ENCODE data around the gene SLC1A7. TPM values are rescaled to one million over a fixed set of nuclear protein-coding genes. Genes with fewer than 3 reads are reported as not detected.
A peak's percentile ranks its signal among the peaks of the same experiment; 100 is the strongest.

SLC1A7 gene
- total and polyA plus RNA-seq, 4 experiments from 2014 or later, result not detected

DNA sequence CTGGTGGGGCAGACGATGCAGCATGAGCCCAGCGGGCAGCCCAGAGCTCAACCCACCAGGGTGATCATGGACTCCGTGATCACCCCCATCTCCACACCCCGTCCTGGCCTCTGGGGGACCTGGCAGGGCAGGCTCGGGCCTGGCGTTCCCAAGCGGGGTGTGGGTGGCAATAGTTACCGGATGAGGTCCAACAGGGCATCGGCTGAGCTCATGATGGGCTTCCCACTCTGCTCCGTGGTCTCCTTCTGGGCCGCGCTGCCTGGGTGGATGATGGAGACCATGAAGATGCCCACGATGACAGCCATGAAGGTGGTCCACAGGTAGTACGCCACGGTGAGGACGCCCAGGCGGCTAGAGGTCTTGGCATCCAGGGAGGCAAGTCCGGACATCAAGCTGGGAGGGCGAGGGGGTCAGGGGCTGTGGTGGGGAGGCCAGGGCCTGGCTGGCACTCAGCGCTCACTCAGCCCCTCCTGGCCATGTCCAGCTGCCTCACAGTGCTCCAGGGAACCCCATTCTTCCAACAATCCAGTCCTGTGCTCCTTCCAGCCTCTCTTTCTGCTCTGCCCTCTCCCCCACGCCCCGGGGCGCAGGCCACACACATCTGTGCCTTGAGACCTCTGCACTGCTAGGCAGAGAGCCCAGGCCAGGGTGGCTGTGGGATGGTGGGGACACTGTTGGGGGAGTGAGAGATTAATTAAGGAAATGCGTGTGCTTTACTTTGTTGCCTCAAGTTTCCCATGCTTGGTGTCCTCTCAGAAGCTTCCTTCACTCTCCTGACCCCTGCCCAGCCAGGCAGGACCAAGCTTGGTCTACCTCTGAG lies 27.6 kb downstream of the SLC1A7 start:
- Mint-ChIP-seq H3K4me1 (peaks cover 0 to 8% (median 4%) of the 10 kb centered on the region in 4 donors), H3K27me3 (peaks cover 1 to 9% of the 10 kb centered on the region in 2 donors), H3K4me3 (no peak overlapping the region), H3K27ac (no peak overlapping the region), H3K36me3 (no peaks in the 10 kb centered on the region), H3K9me3 (no peaks in the 10 kb centered on the region)
- no peak overlapping the region for H3K4me3 ChIP-seq (ENCODE audit: low read length in 2 of 2)
- no peak for DNase-seq
- no peaks in the 10 kb centered on the region for H3K27me3 ChIP-seq (ENCODE audit: insufficient read depth, low read length)
- intact Hi-C loops (cut with micrococcal nuclease), result no loop called here
- no peak overlapping the region for H3K27ac ChIP-seq (ENCODE audit: low read depth, low read length)
- POLR2A ChIA-PET (ENCODE audit: partially characterized antibody), result no interaction called here
- no peaks in the 10 kb centered on the region for H3K9me3 ChIP-seq (ENCODE audit: control insufficient read depth in 1 of 2, low read length in 2 of 2)
- CTCF ChIA-PET (ENCODE audit: partially characterized antibody), result no interaction called here
- no peaks in the 10 kb centered on the region for H3K36me3 ChIP-seq (ENCODE audit: insufficient read depth, low read length)
- H3K4me1 ChIP-seq (ENCODE audit: insufficient read depth, low read length), result no peaks in the 10 kb centered on the region

DNA sequence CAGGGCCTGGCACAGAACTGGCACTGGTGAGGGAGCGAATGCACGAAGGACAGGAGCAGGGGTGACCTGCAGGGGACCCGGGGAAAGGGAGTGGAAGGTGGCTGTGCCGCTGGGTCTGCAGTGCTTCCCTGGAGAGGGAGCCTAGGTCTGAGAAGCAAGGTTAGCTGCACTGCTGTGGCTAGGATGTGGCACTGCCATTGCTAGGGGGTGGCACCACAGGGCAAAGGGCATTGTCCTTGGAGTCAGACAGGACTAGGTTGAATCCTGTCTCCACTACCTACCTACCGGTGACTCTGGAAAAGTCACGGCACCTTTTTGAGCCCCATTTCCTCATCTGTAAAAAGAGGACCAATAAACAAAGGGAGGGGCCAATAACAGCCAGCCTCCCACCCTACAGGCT lies 28.3 kb downstream of the SLC1A7 start:
- no peak overlapping the region for H3K4me3 Mint-ChIP-seq
- peaks cover 1 to 9% of the 10 kb centered on the region in 2 donors for H3K27me3 Mint-ChIP-seq
- no peak overlapping the region for H3K27ac ChIP-seq (ENCODE audit: low read depth, low read length)
- no peaks in the 10 kb centered on the region for H3K36me3 ChIP-seq (ENCODE audit: insufficient read depth, low read length)
- H3K27ac Mint-ChIP-seq, result no peak overlapping the region
- DNase-seq, result no peak
- CTCF ChIA-PET (ENCODE audit: partially characterized antibody), result no interaction called here
- no peaks in the 10 kb centered on the region for H3K9me3 ChIP-seq (ENCODE audit: control insufficient read depth in 1 of 2, low read length in 2 of 2)
- no peak overlapping the region for H3K4me3 ChIP-seq (ENCODE audit: low read length in 2 of 2)
- H3K4me1 ChIP-seq (ENCODE audit: insufficient read depth, low read length), result no peaks in the 10 kb centered on the region
- intact Hi-C loops (cut with micrococcal nuclease), result no loop called here
- POLR2A ChIA-PET (ENCODE audit: partially characterized antibody), result no interaction called here
- H3K27me3 ChIP-seq (ENCODE audit: insufficient read depth, low read length), result no peaks in the 10 kb centered on the region
- H3K4me1 Mint-ChIP-seq, result peaks cover 0 to 8% (median 4%) of the 10 kb centered on the region in 4 donors
- no peaks in the 10 kb centered on the region for H3K36me3 Mint-ChIP-seq
- no peaks in the 10 kb centered on the region for H3K9me3 Mint-ChIP-seq

DNA sequence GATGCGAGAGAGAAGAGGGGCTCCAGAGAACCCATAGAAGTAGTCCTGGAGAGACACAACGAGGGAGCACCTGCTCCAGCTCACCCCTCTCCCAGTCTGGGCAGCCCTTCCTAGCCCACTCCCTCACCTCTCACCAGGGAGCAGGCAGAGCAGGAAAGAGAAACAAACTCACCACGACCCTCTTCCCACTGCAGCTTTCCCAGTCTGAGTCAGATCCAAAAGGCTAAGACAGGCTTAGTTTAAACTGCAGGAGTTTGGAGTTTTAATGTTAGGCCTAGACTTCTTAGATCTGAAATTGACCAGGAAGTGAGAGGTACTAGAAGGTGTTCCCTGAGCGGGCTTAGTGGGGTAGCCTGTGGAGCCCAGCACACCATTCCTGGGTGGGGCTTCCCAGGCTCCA lies 29.6 kb downstream of the SLC1A7 start:
- no peak overlapping the region for H3K4me3 Mint-ChIP-seq

DNA sequence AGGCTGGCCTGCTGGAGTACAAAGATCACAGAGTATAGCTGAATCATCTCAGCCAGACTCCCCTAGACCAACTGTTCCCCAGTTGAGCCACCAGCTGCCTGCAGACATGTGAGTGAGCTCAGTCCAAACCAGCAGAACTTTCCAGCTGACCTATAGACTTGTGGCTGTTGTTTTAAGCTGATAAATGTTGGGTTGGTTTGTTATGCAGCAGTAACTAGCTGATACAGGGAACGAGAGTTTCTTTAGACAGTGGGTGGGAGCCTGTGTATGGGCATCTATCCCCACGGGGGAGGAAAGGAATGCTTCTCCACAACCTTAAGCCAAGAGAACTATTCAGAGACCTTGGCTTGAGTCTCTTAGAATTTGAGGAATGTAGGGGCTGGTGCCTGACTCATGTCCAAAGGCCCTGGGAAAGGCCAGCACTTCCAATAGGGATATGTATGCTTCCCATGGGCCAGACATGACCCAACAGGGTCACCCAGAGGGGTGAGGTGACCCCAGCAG lies 30.1 kb downstream of the SLC1A7 start:
- peaks cover 1 to 9% of the 10 kb centered on the region in 2 donors for H3K27me3 Mint-ChIP-seq
- no peak overlapping the region for H3K27ac ChIP-seq (ENCODE audit: low read depth, low read length)
- H3K27me3 ChIP-seq (ENCODE audit: insufficient read depth, low read length), result no peaks in the 10 kb centered on the region
- H3K36me3 Mint-ChIP-seq, result no peaks in the 10 kb centered on the region
- H3K27ac Mint-ChIP-seq, result no peak overlapping the region
- no peaks in the 10 kb centered on the region for H3K4me1 ChIP-seq (ENCODE audit: insufficient read depth, low read length)
- peaks cover 7 to 18% (median 10%) of the 10 kb centered on the region in 4 donors for H3K4me1 Mint-ChIP-seq
- no peak overlapping the region for H3K4me3 ChIP-seq (ENCODE audit: low read length in 2 of 2)
- H3K9me3 ChIP-seq (ENCODE audit: control insufficient read depth in 1 of 2, low read length in 2 of 2), result no peaks in the 10 kb centered on the region
- POLR2A ChIA-PET (ENCODE audit: partially characterized antibody), result no interaction called here
- no peaks in the 10 kb centered on the region for H3K36me3 ChIP-seq (ENCODE audit: insufficient read depth, low read length)
- CTCF ChIA-PET (ENCODE audit: partially characterized antibody), result no interaction called here
- no peak for DNase-seq
- H3K4me3 Mint-ChIP-seq, result no peak overlapping the region
- no peaks in the 10 kb centered on the region for H3K9me3 Mint-ChIP-seq
- intact Hi-C loops (cut with micrococcal nuclease), result no loop called here

More for the DNA sequence above, 29.6 kb downstream of the SLC1A7 start:
- CTCF ChIA-PET (ENCODE audit: partially characterized antibody), result no interaction called here
- H3K36me3 ChIP-seq (ENCODE audit: insufficient read depth, low read length), result no peaks in the 10 kb centered on the region
- H3K36me3 Mint-ChIP-seq, result no peaks in the 10 kb centered on the region
- peaks cover 1 to 13% (median 6%) of the 10 kb centered on the region in 4 donors for H3K4me1 Mint-ChIP-seq
- H3K9me3 Mint-ChIP-seq, result no peaks in the 10 kb centered on the region
- peaks cover 1 to 9% of the 10 kb centered on the region in 2 donors for H3K27me3 Mint-ChIP-seq
- H3K27ac ChIP-seq (ENCODE audit: low read depth, low read length), result no peak overlapping the region
- POLR2A ChIA-PET (ENCODE audit: partially characterized antibody), result no interaction called here
- H3K4me3 ChIP-seq (ENCODE audit: low read length in 2 of 2), result no peak overlapping the region
- H3K27ac Mint-ChIP-seq, result no peak overlapping the region
- intact Hi-C loops (cut with micrococcal nuclease), result no loop called here
- H3K27me3 ChIP-seq (ENCODE audit: insufficient read depth, low read length), result no peaks in the 10 kb centered on the region
- DNase-seq, result no peak
- no peaks in the 10 kb centered on the region for H3K9me3 ChIP-seq (ENCODE audit: control insufficient read depth in 1 of 2, low read length in 2 of 2)
- no peaks in the 10 kb centered on the region for H3K4me1 ChIP-seq (ENCODE audit: insufficient read depth, low read length)

GRCh38 chr1:53111693-53112092 lies 30.7 kb downstream of the SLC1A7 start:
- Mint-ChIP-seq H3K27ac (peak overlapping the region in 1 of 7 donors; percentile 13), H3K4me3 (no peak overlapping the region), H3K27me3 (peaks cover 0 to 9% of the 10 kb centered on the region in 2 donors), H3K36me3 (no peaks in the 10 kb centered on the region), H3K4me1 (peaks cover 8 to 20% (median 11%) of the 10 kb centered on the region in 4 donors), H3K9me3 (no peaks in the 10 kb centered on the region)
- intact Hi-C loops (cut with micrococcal nuclease), result no loop called here
- ChIA-PET CTCF (ENCODE audit: partially characterized antibody) (no interaction called here), POLR2A (ENCODE audit: partially characterized antibody) (no interaction called here)
- DNase-seq, result no peak
- Histone ChIP-seq H3K9me3 (ENCODE audit: control insufficient read depth in 1 of 2, low read length in 2 of 2) (no peaks in the 10 kb centered on the region), H3K4me3 (ENCODE audit: low read length in 2 of 2) (no peak overlapping the region), H3K4me1 (ENCODE audit: insufficient read depth, low read length) (no peaks in the 10 kb centered on the region), H3K36me3 (ENCODE audit: insufficient read depth, low read length) (no peaks in the 10 kb centered on the region), H3K27ac (ENCODE audit: low read depth, low read length) (no peak overlapping the region), H3K27me3 (ENCODE audit: insufficient read depth, low read length) (no peaks in the 10 kb centered on the region)

- CTCF ChIA-PET (ENCODE audit: partially characterized antibody), result no interaction called here
Measured at GRCh38 chr1:53111073-53111556, 31.3 kb downstream of the SLC1A7 start.

DNA sequence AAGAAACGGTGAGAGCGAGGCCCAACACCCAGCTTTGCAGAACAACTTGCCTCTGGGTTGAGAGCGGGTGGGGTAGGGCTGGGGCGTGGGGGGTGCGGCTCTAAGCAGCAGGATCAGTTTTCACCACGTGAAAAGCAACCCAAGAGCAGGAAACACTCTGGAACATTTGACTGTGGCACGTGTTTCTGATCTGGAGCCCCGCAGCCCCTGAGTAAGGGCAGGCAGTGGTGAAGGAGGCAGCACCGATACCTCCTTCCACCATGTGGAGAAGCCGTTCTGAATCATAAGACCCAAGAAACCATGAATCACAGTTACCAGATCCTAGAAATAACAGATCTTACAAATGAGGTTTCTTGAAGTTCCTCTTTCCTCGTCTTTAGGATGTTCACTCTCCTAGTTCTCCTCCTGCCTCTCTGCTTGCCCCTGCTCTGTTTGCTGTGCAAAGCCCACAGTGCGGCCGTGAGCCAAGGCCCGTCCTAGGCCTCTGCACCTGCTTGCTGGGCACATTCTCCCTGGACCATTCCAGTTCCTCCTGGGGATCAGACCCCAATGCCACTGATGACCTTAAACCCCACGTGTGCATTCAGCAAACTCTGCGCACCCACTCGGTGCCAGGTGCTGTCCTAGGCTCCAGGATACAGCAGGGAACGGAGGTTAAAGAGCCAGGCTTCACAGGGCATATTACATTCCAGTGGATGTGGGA lies 31.9 kb downstream of the SLC1A7 start:
- no peaks in the 10 kb centered on the region for H3K36me3 ChIP-seq (ENCODE audit: insufficient read depth, low read length)
- POLR2A ChIA-PET (ENCODE audit: partially characterized antibody), result no interaction called here
- no peak overlapping the region for H3K4me3 ChIP-seq (ENCODE audit: low read length in 2 of 2)
- CTCF ChIA-PET (ENCODE audit: partially characterized antibody), result no interaction called here
- Mint-ChIP-seq H3K4me3 (no peak overlapping the region), H3K27me3 (peaks cover 3 to 9% of the 10 kb centered on the region in 2 donors), H3K27ac (no peak overlapping the region), H3K9me3 (no peaks in the 10 kb centered on the region), H3K36me3 (no peaks in the 10 kb centered on the region), H3K4me1 (peaks cover 10 to 20% (median 12%) of the 10 kb centered on the region in 4 donors)
- intact Hi-C loops (cut with micrococcal nuclease), result no loop called here
- H3K4me1 ChIP-seq (ENCODE audit: insufficient read depth, low read length), result no peaks in the 10 kb centered on the region
- no peaks in the 10 kb centered on the region for H3K9me3 ChIP-seq (ENCODE audit: control insufficient read depth in 1 of 2, low read length in 2 of 2)
- no peak for DNase-seq
- H3K27ac ChIP-seq (ENCODE audit: low read depth, low read length), result no peak overlapping the region
- no peaks in the 10 kb centered on the region for H3K27me3 ChIP-seq (ENCODE audit: insufficient read depth, low read length)

More at GRCh38 chr1:53111073-53111556, 31.3 kb downstream of the SLC1A7 start:
- Mint-ChIP-seq H3K27ac (peak overlapping the region in 1 of 7 donors; percentile 62), H3K4me1 (peaks cover 8 to 20% (median 11%) of the 10 kb centered on the region in 4 donors), H3K4me3 (no peak overlapping the region), H3K9me3 (no peaks in the 10 kb centered on the region), H3K36me3 (no peaks in the 10 kb centered on the region), H3K27me3 (peaks cover 0 to 9% of the 10 kb centered on the region in 2 donors)
- Histone ChIP-seq H3K36me3 (ENCODE audit: insufficient read depth, low read length) (no peaks in the 10 kb centered on the region), H3K4me1 (ENCODE audit: insufficient read depth, low read length) (no peaks in the 10 kb centered on the region), H3K9me3 (ENCODE audit: control insufficient read depth in 1 of 2, low read length in 2 of 2) (no peaks in the 10 kb centered on the region), H3K27ac (ENCODE audit: low read depth, low read length) (no peak overlapping the region), H3K27me3 (ENCODE audit: insufficient read depth, low read length) (no peaks in the 10 kb centered on the region), H3K4me3 (ENCODE audit: low read length in 2 of 2) (no peak overlapping the region)
- no peak for DNase-seq
- intact Hi-C loops (cut with micrococcal nuclease), result no loop called here
- POLR2A ChIA-PET (ENCODE audit: partially characterized antibody), result no interaction called here
